ENCODE measurements around the gene APOD. TPM values are rescaled to one million over a fixed set of nuclear protein-coding genes. Genes with fewer than 3 reads are reported as not detected.

APOD gene
- total RNA-seq, 1 experiment from 2014 or later, result not detected

DNA sequence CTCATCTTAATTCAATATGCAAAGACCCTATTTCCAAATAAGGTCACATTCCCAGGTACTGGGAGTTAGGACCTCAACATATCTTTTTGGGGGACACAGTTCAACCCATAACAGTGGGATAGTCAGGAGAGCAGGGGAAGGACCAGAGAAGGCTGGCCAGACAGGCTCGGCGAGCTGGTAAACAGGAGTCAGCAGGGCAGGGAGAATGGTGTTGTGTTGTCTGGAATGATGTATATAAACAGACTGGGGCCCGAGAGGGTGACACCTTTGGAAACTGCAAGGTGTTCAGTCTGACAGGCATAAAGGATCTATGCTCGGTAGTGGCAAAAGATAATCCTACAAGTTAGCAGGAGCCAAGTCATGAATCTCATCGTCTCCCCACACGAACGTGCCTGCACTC, 30.5 kb downstream of the APOD start:
- no peak for DNase-seq (ENCODE audit: low read depth)

DNA sequence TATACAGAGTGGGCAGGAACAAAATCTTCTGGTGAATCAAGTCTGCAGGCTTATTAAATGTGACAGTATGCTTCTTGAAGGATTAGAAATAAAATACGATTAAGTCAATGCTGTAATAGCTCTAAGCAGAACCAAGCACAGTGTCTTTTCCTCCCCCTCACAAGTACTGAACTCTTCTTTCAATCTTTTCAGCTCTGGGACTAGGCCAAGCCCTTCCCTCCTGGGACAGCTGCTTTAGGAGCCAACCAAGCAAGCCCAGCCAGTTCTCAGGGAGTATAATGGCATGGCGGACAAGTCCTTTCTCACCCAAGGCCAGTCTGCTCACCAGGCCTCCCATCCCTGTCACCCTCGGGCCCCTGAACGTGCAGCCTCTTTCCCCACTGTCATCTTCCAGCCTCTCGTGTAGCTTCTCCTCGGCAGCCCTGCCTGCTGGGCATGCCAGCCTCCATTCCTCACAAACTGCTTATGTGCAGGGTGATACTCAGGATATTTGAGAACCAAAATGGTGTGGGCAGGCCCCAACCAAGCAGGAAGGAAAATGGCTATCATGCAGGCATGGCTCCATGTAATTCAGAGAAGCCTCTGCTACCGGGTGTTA, 32.3 kb downstream of the APOD start:
- no peak for DNase-seq (ENCODE audit: low read depth)

DNA sequence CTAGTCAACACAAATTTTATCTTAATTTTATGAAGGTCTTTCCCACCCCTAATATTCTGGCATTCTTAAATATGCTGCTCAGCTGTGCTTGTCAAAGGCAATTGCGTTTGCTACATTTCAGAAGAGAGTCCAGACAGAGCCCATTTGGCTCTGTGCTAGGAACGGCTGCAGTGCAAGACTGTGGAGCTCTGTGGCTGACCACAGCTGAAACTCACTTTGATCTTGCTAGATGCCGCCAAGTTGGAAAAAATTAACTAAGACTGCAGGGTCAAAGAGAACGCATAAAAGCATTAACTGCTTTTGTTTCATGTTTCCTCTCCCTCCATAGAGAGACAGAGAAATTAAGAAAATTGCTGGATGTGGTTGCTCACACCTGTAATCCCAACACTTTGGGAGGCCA, 33.0 kb downstream of the APOD start:
- DNase-seq (ENCODE audit: low read depth), result no peak

DNA sequence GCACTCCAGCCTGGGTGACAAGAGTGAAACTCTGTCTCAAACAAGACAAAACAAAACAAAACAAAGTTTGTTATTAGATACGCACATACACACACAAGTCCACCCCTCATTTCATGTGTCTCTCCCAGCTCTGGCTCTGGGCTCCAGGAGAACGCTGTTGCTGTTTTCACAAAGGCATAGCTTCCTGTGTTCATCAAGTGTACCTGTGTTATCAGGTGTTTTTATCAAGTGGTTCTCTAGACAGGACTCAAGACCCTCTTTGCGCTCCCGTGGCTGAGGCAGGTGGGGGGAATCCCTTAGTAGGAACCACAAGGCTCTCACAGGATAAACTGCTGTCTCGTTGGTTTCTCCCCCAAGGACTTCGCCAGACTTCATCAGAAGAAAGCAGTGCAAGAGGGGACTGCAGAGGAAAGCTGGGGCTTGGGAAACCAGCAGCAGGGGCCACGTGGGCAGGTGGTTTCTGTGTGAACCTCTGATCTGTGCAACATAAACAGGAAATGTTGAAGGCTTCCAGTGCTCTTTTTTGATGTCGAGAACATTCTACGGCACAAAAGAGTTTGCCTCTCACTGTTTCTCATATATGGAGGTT, 33.7 kb downstream of the APOD start:
- no peak for DNase-seq (ENCODE audit: low read depth)

DNA sequence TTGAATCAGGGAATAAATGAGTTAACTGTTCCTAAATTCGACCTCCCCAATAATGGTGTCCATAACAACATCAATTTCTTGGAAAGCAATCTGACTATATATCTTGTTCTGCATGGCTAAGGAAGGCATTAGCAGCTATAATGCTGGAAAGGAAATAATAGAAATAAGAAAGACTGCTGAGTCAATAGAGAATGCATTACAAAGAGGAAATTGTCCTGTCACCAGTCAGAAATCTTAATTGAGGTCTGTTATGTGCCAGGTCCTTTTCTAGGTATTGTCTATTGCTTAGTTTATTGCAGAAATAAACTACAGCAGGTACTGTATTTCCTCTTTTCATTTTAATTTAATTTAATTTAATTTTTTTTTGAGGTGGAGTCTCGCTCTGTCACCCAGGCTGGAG, 34.8 kb downstream of the APOD start:
- DNase-seq (ENCODE audit: low read depth), result no peak

DNA sequence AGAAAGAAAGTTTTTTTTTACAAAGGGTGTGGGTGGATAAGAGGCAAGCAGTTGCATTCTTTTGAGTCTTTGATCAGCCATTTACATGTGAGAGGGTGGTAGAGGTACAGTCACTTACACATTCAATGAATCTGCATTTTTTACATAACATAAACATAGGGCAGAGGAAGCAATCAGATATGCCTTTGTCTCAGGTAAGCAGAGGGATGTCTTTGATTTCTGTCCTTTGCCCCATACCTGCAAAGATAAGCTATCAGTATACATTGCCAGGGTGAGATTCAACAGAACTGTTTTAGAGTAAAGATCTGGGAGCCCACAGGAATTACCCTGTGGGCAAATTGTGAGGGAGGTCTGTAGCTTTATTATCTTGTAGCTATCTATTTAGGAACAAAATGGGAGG, 35.2 kb downstream of the APOD start:
- no peak for DNase-seq (ENCODE audit: low read depth)

DNA sequence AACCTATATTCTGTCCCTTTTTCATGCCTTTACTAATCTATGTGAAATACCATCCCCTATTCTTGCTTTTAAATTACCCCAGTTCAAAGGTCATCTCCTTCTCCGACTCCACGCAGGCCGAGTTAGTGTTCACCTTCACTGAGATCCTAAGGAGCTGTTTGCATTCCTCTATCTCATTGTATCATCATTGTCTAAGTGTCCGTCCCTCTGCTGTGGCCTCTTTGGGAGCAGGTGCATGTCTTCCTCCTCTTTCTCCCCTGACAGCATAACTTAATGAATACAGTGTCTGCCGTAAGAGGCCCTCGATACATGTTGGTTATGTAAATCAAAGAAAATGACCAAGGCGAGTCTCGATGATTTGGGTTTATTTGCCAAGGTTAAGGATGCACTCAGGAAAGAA, 35.7 kb downstream of the APOD start:
- DNase-seq (ENCODE audit: low read depth), result no peak

DNA sequence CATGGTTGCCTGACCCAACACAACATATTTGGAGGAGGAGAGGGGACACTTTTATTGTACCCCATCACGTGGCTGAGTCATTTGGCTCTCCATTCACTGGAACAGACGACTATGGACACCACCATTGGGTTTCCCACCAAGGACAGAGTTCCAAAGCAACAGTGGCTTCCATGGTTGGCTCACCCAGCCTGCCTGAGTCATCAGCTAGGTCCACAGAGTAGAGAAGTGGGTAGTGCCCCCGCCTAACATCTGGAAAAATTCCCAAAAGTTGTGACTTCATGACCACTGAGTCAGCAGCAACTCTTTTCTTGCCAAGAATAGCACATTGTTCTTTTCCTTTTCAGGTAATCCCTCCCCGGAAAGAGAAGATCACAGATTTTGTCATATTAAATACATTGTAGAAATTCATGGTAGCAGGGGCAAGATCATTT, 37.6 kb downstream of the APOD start:
- peak; percentile 95 for DNase-seq (ENCODE audit: low read depth)

DNA sequence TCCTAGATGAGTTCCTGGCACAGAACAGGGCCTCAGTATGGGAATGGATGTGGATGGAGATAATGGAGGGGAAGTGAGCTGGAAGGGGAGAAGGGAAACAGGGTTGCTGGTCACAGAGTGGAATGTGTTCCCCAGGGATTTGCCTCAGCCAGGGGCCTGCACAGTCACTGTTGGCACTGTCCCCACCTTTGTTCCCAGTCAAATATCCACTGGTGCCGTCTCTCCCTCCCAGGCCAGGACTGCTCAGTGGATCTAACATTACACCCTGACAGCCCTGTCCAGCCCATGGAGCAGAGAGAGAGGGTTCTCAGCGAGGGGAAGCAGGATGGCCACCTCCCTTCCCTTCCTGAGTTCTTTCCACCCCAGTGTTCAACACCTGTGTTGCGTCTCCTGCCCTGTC, 39.1 kb downstream of the APOD start:
- peak; percentile 41 for DNase-seq (ENCODE audit: low read depth)

DNA sequence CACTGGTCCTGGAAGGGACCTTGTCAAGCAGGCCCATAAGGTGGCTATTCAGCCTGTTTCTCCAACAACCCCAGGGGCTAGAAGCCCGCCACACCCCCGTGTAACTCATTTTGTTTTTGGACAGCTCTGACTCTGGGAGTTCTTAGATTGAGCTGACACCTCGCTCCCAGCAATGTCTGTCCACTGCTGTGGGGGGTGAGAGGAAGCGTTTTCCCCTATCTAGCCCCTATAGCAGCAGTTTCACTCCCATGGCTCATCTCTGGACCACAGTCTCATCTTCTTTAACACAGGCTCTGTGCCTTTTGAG, 39.6 kb downstream of the APOD start:
- DNase-seq (ENCODE audit: low read depth), result no peak

DNA sequence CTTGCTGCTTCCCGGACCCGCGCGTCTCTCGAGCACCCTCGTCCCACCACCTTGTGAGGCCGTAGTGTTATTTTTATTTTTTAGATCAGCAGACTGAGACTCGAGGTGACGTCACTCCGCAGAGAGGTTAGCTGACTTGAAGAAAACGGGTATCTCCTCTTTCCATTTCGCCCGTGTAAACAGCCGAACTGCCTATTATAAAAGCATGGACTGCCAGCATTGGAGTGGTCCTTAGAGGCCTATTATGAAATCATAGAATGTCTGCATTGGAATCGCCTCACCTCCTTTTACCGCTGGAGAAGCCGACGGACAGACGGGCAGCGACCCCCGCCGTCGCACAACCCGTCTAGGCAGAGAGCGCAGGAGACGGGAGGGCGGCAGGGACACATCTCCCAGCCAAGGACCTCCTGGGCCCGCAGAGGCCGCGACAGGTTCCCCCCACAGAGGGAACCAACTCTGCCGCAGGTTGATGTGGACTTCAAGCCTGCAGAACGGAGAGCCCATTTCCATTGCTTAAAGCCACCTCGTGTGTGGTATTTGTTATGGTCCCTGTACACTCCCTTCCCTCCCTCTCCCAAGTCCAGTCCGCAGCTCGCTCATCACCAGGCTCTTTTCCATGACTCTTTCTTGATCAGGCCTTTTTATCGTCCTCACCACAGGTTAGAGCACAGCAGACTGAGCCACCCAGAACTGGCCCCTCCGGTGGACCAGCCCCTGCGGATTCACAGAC, 40.1 kb downstream of the APOD start:
- DNase-seq (ENCODE audit: low read depth), result no peak

DNA sequence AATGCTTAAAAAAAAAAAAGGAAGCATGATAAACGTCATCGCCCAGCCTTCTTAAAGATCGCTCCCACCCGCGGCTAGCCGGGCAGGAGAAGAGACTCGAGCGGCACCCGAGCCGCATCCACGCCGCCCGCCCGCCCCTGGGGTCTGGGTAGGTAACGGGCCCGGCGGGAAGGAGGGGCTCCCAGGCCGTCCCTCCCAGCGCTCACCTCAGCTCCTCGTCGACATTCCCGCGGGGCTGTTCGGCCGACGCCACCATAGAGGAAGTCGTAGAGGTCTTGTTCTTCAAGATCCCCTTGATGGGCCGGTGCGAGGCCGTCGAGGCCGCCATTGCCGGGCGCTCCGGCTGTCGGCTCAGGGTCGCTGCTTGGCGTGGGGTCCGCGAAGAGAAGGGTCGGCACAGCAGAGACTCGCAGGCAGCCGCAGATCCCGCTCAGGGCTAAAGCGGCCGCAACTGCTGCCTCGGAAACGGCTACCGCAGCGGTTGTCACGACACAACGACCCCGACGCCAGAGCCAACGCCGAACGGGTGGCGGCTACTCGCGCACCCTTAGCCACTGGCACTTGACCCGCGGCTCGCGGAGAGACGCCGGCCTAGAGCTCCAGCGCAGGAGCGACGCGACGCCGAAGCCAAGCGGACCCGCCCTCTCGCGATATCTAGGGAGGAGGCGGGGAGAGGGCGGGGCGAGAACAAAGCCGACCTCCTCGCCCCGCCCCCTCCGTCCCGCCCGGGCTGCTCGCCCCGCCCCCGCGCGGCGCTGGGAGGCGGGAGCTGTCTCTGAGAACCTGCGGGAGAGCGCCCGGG, 40.8 kb downstream of the APOD start, which contains the start of gene PPP1R2:
PPP1R2 (minus strand) TSS at position 628 of the 802 bp plus-strand sequence; CDS start at position 328, 300 bp downstream.
- peak; percentile 94 for DNase-seq (ENCODE audit: low read depth)

DNA sequence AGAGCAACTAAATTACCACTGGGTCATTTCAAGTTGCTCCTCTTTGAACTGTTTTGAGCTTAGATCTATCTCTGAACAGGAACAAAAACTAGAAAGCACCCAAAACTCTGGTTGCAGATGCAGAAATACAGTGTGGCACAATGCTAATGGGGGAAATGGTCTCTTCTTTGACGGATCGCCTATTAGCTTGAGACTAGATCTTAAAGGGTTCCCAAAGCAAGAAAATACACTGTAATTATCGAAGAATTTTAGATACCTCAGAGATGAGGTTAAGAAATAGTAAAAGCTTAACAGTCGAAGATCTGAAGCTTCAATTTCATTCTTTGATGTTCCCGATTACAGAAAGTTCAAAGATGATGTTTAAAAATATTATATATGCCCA, 41.4 kb downstream of the APOD start:
- DNase-seq (ENCODE audit: low read depth), result no peak

DNA sequence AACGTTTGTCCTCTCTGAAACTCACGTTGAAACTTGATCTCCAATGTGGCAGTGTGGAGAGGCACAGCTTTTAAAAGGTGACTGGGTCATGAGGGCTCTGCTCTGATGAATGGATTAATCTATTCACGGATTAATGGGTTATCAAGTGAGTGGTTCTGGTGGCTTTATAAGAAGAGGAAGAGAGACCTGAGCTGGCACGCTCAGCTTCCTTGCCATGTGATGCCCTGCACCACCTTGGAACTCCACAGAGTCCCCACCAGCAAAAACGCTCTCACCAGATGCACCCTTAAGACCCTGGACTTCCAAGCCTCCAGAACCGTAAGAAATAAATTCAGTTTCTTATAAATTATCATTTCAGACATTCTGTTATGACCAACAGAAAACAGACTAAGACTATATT, 43.2 kb downstream of the APOD start:
- no peak for DNase-seq (ENCODE audit: low read depth)

DNA sequence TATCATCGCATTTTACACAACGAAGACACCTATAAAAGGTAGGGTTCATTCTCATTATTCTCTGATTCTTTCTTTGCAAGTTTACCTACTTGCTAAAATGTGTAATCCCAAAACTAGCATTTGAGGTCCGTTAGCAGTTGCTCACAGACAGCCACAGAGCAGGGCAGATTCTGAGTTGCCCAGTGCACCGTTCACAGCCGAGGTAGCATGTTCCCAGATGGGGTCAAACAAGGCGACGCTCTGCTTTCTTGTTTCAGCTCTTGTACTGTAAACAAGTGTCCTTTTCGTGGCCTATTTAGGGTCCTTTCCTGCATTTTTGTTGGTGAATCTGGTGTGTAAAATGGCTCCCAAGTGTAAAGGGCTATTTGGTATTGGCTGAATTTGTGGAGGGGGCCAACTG, 43.7 kb downstream of the APOD start:
- no peak for DNase-seq (ENCODE audit: low read depth)

DNA sequence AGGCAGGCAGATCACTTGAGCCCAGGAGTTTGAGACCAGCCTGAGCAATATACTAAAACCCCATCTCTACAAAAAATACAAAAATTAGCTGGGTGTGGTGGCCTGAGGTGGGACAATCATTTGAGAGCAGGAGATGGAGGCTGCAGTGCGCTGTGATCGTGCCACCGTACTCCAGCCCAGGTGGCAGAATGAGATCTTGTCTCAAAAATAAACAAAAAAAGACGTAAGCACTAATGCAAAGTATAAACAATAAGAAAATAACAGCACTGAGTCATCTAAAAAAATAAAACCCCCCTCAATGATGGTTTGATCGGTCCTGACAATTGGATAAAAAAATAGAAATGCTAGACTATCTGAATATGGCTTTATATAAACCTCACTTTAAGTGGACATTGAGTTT, 44.3 kb downstream of the APOD start:
- DNase-seq (ENCODE audit: low read depth), result no peak

DNA sequence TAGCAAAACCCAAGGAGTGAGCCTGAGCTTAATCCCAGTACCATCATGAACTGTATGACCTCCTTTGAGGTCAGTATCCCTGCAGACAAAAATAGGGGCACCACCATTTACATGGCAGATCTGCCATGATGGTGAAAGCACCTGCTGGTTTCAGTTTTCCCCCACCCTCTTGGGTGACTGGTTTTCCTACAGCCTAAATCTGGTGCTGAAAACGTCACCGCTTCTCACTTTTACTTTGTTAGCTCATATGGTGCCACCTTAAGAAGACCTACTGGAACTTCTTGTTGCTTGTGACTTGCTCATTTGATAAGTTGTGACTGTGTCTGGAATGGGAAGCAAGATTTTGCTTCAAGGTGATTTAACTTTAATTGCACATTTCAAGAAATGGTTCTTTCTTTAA, 45.7 kb downstream of the APOD start:
- no peak for DNase-seq (ENCODE audit: low read depth)

DNA sequence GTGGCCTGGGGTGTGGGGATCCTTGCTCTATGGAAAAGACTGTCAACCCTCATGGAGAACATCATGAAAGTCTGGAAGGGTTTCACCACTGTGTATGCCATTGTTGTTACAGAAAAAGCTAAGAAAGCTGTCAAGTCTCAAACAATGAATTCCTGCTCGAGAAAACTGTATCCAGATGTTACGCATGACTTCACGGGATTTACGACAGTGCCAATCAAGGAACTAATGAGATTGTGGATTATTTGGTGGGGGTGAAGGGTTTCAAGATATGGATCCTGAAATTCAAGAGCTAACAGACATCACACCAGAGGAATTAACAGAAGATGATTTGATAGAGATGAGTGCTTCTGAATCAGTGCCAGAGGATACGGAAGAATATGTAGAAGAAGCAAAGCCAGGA, 48.4 kb downstream of the APOD start:
- DNase-seq (ENCODE audit: low read depth), result no peak

DNA sequence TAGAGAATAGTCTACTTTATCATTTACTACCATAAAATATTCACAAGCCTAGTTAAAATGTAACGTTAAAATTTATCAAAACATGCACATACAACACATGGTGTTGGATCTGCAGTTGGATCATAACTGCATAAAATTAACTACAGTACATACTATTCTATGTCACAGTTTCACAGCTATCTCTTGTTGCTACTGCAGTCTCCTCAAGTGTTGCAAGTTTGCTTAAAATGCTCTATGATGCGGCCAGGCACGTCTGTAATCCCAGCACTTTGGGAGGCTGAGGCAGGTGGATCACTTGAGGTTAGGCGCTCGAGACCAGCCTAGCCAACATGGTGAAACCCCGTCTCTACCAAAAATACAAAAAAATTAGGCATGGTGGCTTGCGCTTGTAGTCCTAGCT, 50.9 kb downstream of the APOD start:
- DNase-seq (ENCODE audit: low read depth), result no peak

DNA sequence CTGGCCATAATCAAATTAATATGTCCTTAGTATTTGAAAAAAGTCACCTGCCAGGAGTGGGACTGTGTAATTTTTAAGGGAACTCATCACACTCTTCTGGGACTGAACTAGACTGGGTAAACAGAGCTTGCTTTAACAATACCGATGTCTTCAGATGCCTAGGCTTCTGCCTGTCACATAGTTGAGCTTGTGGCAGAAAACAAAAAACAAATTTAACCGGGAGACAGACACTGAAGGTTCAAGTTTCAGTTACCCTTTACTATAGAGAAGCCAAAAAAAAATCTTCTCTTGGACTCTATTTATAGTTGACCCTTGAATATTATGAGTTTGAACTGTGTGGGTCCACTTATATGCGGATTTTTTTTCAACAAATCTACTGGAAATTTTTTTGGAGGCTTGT, 51.4 kb downstream of the APOD start:
- DNase-seq (ENCODE audit: low read depth), result no peak

DNA sequence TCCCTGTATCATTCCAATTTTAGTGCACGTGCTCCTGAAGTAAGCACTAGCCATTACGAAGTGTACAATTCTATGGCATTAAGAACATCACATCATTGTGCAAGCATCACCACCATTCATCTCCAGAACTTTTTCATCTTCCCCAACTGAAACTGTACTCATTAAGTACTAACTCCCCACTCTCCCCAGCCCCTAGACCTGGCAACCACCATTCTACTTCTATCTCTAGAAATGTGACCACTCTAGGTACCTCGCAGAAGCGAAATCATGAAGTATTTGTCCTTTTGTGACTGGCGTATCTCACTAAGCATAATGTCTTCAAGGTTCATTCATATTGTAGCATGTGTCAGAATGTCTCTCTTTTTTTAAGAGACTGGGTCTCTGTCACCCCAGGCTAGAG, 52.1 kb downstream of the APOD start:
- DNase-seq (ENCODE audit: low read depth), result no peak

DNA sequence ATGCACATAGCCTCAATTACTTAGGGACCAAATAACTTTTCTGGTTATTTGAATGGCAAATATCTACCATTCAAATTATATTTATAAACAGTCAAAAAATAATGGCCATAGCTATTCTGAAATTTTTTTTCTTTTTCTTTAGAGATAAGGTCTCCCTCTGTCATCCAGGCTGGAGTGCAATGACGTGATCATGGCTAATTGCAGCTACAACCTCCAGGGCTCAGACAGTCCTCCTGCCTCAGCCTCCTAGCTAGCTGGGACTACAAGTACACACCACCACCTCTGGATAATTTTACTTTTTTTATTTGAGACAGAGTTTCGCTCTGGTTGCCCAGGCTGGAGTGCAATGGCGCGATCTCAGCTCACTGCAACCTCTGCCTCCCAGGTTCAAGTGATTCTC, 57.2 kb downstream of the APOD start:
- DNase-seq (ENCODE audit: low read depth), result no peak
